Thyroid gland (tissue), 4 donors: Measurements from ENCODE around the gene ADAMTS4. TPM values are rescaled to one million over a fixed set of nuclear protein-coding genes. Genes with fewer than 3 reads are reported as not detected.
A peak's percentile ranks its signal among the peaks of the same experiment; 100 is the strongest.

Source experiments
- DNase-seq, 2 donors: peaks; one replicate each; pipeline ENCODE4 v3.0.0-alpha.2; 2019
- H3K27ac ChIP-seq, 3 donors: fragments of 200-600 bp; sonication (generic); 1 replicate in 2 of 3; 2 replicates in 1 of 3; pipeline ENCODE4 v1.5.1; 2016 to 2019; ENCODE audit warnings: mild to moderate bottlenecking in 1 of 3, moderate library complexity in 1 of 3
- H3K27me3 ChIP-seq: fragments of 200-600 bp; sonication (generic); one replicate; pipeline ENCODE4 v1.5.1; 2019
- H3K36me3 ChIP-seq, 2 donors: fragments of 200-600 bp; sonication (generic); one replicate each; pipeline ENCODE4 v1.5.1; 2016 to 2019
- H3K4me1 ChIP-seq, 2 donors: fragments of 200-600 bp; sonication (generic); one replicate each; pipeline ENCODE4 v1.5.1; 2017 to 2019
- H3K4me3 ChIP-seq, 3 donors: fragments of 200-600 bp; sonication (generic); replicated peaks in 1 of 3; 1 replicate in 2 of 3; 2 replicates in 1 of 3; pipeline ENCODE4 v1.5.1; 2016; ENCODE audit warnings: mild to moderate bottlenecking in 1 of 3
- H3K9me3 ChIP-seq: fragments of 200-600 bp; sonication (generic); one replicate; pipeline ENCODE4 v1.5.1; 2017
- CTCF ChIP-seq, 6 experiments: fragments of 200-600 bp in 3 of 6; fragments of 450-650 bp in 3 of 6; sonication (generic) in 3 of 6; IDR thresholded peaks; one replicate each; pipeline ENCODE4 v1.5.1; 2016 to 2019; ENCODE audit warnings: antibody characterized with exemption in 6 of 6, mild to moderate bottlenecking in 2 of 6, inconsistent platforms in 1 of 6, moderate library complexity in 1 of 6
- POLR2A ChIP-seq, 2 donors: fragments of 450-650 bp; IDR thresholded peaks; one replicate each; pipeline ENCODE4 v1.6.1; 2017; ENCODE audit warnings: antibody characterized with exemption in 2 of 2, mild to moderate bottlenecking in 2 of 2, moderate library complexity in 1 of 2
- WGBS, 2 donors: methylation state at CpG; one replicate each; pipeline ENCODE4 v1.1.5; 2017; 5-methylcytosine and 5-hydroxymethylcytosine counted together
- intact Hi-C: fragments of 100-400 bp; cut with DNase I; formaldehyde crosslinking; loops from one replicate; pipeline ENCODE4 v1.15.1; 2023
- total RNA-seq, 4 donors: library from RNA; depleted of rRNA; stranded (reverse); fragments of >200 nt; gene quantifications; one replicate each; pipeline ENCODE4 v1.2.3, GENCODE V29; 2016

The ADAMTS4 gene
- total RNA-seq, 4 donors from 2014 or later, result 4.6 to 24.4 (median 9.4) TPM

DNA sequence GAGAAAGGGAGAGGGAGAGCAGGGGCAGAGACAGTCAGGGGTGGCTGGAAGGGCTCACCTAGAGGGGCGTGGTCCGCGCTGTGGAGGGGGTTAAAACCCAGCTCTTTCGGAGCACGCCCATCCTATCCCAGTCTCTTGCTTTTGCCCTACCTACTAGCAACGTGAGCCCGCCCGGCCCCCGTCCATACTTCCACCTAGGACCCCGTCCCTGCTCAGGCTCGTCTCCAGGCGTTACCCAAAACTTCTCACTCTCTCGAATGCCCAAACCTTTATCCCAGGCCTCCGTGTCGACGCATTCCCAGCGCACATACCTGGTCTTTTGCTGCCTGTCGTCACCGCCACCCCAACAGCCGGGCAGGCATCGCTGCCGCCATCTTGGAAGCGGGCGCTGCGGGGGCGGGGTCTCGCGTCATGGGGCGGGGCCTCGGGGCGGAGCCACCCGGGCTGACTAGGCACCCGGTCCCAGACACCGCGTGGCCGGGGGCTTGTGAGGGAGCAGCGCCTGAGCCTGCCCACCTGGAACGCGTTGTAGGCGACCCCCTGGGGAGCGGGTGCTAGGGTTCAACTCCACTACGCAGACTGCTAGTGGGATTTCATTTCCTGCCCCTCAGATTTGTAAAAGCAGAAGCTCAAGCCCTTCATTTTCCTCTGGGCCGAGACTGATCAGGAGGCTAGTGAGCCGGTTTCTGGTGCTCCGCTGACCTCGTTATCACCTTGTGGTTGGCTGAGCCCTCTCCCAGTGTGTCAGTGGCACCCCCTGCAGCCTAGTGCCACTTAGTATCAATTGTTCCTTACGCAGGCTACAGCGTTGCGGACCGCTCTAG lies 21.5 kb downstream of the ADAMTS4 start, which contains the start of gene B4GALT3:
Gene B4GALT3, minus strand, starts transcription at position 396 of the 824 bp plus-strand sequence. CDS start 1,447 bp downstream, outside the sequence.
- intact Hi-C loops, result loop anchor here (10.0 kb wide), 1 partner anchor 47 kb away; the partner anchor contains the start of genes APOA2 and TOMM40L
- H3K27me3 ChIP-seq, result no peaks in the 10 kb centered on the region
- peaks cover 8 to 25% of the 10 kb centered on the region in 2 donors for H3K4me1 ChIP-seq
- WGBS, 2 donors, result 5 to 6% methylated on average over 27 to 28 of the region's 50 CpGs
- H3K9me3 ChIP-seq, result no peaks in the 10 kb centered on the region
- H3K27ac ChIP-seq, result peak within 1 kb of the TSS; percentile 83 to 93 (median 91)
- DNase-seq, result peak; percentile 86 to 88
- H3K36me3 ChIP-seq, result peaks cover 17 to 27% of the 10 kb centered on the region in 2 donors
- TF ChIP-seq CTCF (IDR thresholded peaks at IDR 0.05) (peak in 2 of 6 experiments; percentile 12 to 28), POLR2A (IDR thresholded peaks at IDR 0.05) (peak; percentile 63 to 69)
- peak within 1 kb of the TSS; percentile 65 to 98 (median 85) for H3K4me3 ChIP-seq

DNA sequence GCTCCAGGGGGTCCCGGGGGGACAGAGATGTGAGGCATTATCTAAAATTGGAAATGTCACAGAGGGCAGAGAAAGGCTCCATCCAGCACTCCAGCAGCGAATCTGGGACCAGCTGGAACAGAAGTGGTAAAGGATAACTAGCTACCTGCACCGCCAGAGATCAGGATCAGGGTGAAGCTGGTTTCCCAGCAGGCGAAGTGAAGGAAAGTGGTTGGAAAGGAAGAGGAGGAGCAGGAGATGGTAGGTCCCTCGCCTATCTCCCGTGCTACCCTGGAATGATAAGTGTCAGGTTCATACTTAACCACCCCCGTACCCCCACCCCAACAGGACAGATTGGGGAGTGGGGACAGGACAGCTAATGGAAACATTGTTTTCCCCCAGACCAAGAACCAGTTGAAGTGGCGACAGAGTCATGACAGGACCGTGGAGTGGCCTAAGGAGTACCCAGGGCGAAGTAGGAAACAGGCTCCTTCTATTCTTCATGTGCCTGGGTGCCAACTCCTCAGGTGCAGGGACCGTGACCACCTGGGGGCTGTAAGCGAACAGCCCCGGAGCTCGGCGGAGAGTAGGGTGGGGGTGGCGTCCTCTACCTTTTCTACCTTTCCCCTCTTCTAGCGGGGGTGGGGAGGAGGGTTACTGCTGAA lies 22.3 kb downstream of the ADAMTS4 start:
- WGBS, 2 donors, result 11 to 18% methylated on average over 11 to 17 of the region's 17 CpGs
- H3K27ac ChIP-seq, result peak overlapping the region; percentile 83 to 93 (median 91)
- H3K9me3 ChIP-seq, result no peaks in the 10 kb centered on the region
- no peak for TF ChIP-seq CTCF (IDR thresholded peaks at IDR 0.05)
- TF ChIP-seq POLR2A (IDR thresholded peaks at IDR 0.05), result no peak
- peak overlapping the region; percentile 65 to 98 (median 85) for H3K4me3 ChIP-seq
- DNase-seq, result no peak
- no peaks in the 10 kb centered on the region for H3K27me3 ChIP-seq
- intact Hi-C loops, result loop anchor here (10.0 kb wide), 1 partner anchor 48 kb away; the partner anchor contains the start of genes APOA2 and TOMM40L
- peaks cover 8 to 26% of the 10 kb centered on the region in 2 donors for H3K4me1 ChIP-seq
- H3K36me3 ChIP-seq, result peaks cover 24 to 34% of the 10 kb centered on the region in 2 donors

- Histone ChIP-seq H3K27ac (peak overlapping the region in 2 of 3 donors; percentile 83 to 91), H3K4me1 (peaks cover 8 to 28% of the 10 kb centered on the region in 2 donors), H3K27me3 (no peaks in the 10 kb centered on the region), H3K4me3 (peak overlapping the region in 1 of 3 donors; percentile 65), H3K9me3 (no peaks in the 10 kb centered on the region), H3K36me3 (peaks cover 31 to 41% of the 10 kb centered on the region in 2 donors)
- intact Hi-C loops, result loop anchor here (10.0 kb wide), 1 partner anchor 49 kb away; the partner anchor contains the start of genes APOA2 and TOMM40L
- TF ChIP-seq POLR2A (IDR thresholded peaks at IDR 0.05) (no peak), CTCF (IDR thresholded peaks at IDR 0.05) (no peak)
- DNase-seq, result no peak
- 87 to 90% methylated on average over 10 of the region's 10 CpGs for WGBS, 2 donors
These were observed 22.9 kb downstream of the ADAMTS4 start for GRCh38 chr1:161175771-161176453.

- Histone ChIP-seq H3K4me1 (peaks cover 8 to 28% of the 10 kb centered on the region in 2 donors), H3K27ac (no peak overlapping the region), H3K4me3 (no peak overlapping the region), H3K36me3 (peaks cover 33 to 44% of the 10 kb centered on the region in 2 donors), H3K27me3 (no peaks in the 10 kb centered on the region), H3K9me3 (no peaks in the 10 kb centered on the region)
- TF ChIP-seq CTCF (IDR thresholded peaks at IDR 0.05) (no peak), POLR2A (IDR thresholded peaks at IDR 0.05) (no peak)
- intact Hi-C loops, result loop anchor here (10.0 kb wide), 1 partner anchor 50 kb away; the partner anchor contains the start of genes APOA2 and TOMM40L
- DNase-seq, result no peak
- 92 to 98% methylated on average over 11 of the region's 11 CpGs for WGBS, 2 donors
These were observed 23.9 kb downstream of the ADAMTS4 start for GRCh38 chr1:161174911-161175310.
